Stimulated activated CD8-positive, alpha-beta memory T cell treated with anti-CD3 and anti-CD28 coated beads, Interleukin-7, amount 100 ng/mL, for 24 hours (primary cell): ENCODE data around the gene USP49.

ENCODE experiments used
- DNase-seq: peaks from one replicate; pipeline ENCODE4 v3.0.0-alpha.2; 2020; ENCODE audit warnings: low read depth

Gene USP49

GRCh38 chr6:41929924-41930323 lies 34.7 kb upstream of the USP49 start:
- DNase-seq = no peak

- no peak for DNase-seq
Observed at GRCh38 chr6:41927253-41927652, 32.1 kb upstream of the USP49 start.

DNA sequence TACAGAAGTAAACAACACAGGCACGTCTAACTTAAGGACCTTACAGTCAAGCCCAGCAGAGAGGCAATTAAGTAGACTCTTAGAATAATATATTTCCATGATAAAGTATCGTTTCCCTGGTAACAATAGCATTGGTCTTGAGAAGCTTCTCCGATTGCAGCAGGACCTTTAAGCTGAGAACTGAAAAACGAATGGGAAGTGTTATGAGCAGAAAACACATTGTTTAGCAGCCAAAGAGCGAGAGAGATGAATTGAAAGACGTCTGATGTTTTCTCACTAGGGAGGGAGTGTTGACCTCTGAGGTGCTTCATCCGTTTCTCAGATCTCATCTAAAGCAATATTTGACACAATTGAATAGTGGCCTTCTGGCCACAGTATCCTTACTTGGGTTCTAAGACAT lies 27.0 kb upstream of the USP49 start:
- DNase-seq = no peak

DNA sequence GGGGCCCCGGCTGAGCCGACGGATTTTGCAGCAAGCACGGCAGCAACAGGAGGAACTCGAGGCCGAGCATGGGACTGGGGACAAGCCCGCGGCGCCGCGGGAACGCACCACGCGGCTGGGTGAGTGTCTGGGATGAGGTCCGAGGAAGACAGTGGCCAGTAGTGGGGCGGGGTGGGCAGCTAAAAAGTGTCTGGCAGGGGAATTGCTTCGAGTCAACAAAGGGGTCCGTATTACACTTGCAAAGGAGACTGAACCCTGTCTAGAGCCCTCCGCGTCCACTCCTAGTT lies 26.5 kb upstream of the USP49 start:
- DNase-seq = no peak

- DNase-seq = peak; percentile 90
Observed at GRCh38 chr6:41920921-41921711, 25.9 kb upstream of the USP49 start, which contains the start of the genes BYSL and MED20. TSS of gene BYSL (plus strand) at chr6:41921499. CDS start at chr6:41921563, 64 bp downstream. TSS of gene MED20 (minus strand) at chr6:41921139. CDS start at chr6:41921018, 121 bp downstream.

DNA sequence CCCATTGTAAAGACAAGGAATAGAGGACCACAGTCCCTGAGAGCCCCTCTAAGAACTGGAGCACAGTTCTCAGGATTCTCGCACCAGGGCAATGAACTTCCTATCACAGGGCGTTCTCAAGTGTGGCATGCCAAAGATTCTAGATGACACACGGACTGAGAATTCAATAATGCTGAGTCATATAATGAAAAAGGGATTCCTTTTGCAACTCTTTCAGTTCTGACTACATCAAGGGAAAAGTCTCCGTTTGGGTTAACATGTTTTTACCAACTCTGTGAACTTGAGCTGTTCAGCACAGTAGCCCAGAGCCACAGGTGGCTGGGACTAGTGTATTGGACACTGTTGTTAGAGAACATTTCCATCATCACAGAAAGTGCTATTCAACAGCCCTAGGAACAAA lies 22.4 kb upstream of the USP49 start:
- DNase-seq = no peak

GRCh38 chr6:41914869-41915530 lies 19.8 kb upstream of the USP49 start:
- no peak for DNase-seq

DNA sequence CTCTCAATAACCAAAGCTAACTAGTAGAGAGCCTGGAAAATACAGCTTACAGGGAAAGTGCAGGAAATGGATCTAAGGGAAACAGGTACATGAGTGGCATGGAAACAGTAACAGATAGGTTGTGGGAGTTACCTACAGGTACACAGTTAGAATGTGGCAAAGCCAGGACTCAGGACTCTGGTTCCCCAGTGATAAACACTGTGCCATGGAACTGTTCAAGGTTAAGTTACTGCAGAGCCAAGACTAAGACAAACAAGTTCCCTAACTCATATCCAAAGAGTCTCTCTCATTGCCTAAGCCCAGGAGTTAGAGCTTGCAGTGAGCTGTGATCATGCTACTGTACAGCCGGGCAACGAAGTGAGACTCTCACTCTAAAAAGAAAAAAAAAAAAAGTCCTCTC lies 19.2 kb upstream of the USP49 start:
- no peak for DNase-seq

GRCh38 chr6:41909727-41910126 lies 14.6 kb upstream of the USP49 start:
- no peak for DNase-seq

GRCh38 chr6:41901882-41902519 lies 6.8 kb upstream of the USP49 start:
- DNase-seq = peak; percentile 18

- DNase-seq = no peak
Observed at GRCh38 chr6:41900861-41901260, 5.7 kb upstream of the USP49 start.

DNA sequence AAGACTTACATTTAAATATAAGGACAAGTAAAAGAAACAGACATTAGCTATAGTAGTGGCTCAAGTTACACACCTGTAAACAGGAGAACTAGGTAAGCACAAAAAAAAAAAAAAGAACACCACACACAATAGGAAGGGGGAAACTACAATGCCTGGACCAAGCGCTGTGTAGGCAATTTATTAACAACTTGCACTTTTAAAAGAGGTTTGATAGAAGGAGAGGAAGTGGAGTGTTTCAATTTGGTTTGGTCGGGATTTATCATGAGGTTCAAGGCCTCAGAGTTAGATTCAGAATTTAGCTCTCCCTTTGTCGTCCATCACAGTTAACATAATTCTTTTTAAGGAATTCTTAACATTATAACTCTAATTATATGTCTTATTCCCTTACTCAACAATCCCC lies 1.1 kb upstream of the USP49 start:
- DNase-seq = no peak

DNA sequence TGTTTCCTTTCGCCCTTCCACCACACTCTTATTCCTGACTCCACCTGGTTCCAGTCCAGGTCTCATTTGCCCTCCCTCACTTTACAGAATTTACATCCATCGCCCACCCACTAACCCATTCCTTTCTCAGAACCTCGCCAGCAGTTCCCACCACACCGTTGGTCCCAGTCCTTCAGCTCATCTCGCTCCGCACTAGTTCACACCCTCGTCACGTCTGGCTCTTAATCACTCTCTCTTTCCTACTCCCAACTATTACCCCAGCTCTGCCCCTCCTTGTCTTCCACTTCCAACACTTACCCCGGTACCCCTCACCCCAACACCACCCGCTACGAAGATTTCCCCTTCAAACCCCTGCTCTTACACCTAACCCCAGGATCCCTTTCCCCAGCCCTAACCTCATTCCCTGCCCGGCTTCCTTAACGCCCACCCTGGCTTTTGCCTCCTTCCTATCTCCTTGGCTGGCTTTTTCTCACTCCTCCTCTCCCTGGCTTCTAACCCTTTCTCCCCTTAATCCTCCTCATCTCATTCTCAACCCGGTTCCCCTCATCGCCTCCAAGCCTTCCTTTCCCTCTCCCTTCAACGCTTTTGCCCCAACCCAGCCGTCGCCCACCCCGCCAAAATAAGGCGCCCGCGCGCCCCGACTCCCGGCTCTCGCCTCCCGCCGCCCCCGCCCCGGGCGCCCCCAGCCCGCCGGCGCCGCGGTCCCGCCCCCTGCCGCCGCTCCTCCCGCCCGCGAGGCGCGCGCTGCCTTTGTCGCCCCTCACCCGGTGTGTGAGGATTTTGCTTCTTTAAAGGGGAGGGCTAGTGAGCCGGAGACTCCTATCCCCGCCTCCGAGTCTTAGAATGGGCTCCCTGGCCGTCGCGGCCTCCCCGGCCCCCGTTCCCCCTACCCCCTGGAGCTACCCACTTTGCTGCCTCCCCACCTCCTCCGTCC lies 542 bp downstream of the USP49 start:
- DNase-seq = peak; percentile 15

- DNase-seq = no peak
Observed at GRCh38 chr6:41892921-41893564, 2.1 kb downstream of the USP49 start.

DNA sequence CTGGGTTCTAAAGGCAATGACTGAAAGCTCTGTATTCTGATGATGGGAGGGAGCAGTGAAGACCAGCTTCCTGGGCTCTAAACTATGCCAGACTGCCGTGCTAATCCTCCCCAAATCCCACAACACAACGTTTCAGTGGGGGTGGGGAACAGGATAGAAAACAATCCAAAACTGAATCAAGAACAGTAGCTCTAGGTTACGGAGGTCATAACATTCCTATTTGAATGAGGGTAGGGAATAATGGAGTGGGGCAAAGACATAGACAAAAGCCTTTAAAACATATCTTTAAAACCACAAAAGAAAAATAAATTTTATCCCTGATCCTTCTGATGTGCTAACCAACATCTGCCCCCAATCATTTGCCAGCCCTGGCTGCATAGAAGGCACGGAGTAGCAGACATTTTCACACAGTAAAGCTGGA lies 7.8 kb downstream of the USP49 start:
- no peak for DNase-seq

DNA sequence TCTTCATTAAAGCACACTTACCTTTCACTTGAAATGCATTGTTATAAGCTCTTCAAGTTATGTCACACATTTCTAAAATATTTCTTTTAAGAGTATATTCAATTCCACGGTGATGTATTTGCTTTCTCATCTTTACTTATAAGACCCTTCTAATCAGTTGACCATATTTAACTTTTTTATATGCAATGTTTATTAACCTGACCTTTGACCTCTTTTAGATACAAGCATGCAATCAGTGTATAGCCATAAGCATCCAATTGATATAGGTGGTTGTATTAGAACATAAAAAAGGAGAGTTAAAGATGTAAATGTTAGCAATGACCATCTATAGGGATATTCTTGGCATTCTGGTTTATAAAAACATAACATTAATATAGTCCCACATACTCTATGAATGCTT lies 9.2 kb downstream of the USP49 start:
- DNase-seq = no peak

DNA sequence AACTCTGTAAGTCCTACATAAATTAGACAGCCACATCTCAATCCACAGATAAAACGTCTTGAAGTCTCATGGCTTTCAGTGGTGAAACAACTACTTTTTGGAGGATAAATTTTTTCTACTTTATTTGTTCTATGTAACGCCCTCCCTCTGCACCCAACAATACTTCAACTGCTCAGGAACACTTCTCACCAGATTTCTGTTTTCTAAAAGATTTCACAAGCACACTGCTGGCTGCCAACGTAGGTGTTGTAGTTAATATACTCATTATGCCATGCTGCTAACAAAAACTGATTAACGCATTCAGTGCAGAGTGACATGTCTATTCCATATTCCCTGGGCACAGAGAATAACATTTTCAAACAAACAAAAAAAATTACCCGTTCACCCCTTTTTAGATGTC lies 10.2 kb downstream of the USP49 start:
- DNase-seq = no peak

- no peak for DNase-seq
Observed at GRCh38 chr6:41881506-41881905, 13.7 kb downstream of the USP49 start.

GRCh38 chr6:41878961-41879405 lies 16.2 kb downstream of the USP49 start:
- no peak for DNase-seq

- DNase-seq = no peak
Observed at GRCh38 chr6:41878246-41878645, 16.9 kb downstream of the USP49 start.

GRCh38 chr6:41877051-41877680 lies 18.0 kb downstream of the USP49 start:
- no peak for DNase-seq
